Occipital lobe (tissue), 2 donors: Measurements from ENCODE around the gene CCL15. TPM values are rescaled to one million over a fixed set of nuclear protein-coding genes. Genes with fewer than 3 reads are reported as not detected.
A peak's percentile ranks its signal among the peaks of the same experiment; 100 is the strongest.
"Not testable (repeated sequence)": the region's sequence is repeated elsewhere in the genome, so short reads cannot be mapped to it uniquely, and the experiment has no call there.

Experiments used
- DNase-seq: peaks from one replicate; lab custom pipeline; 2025; lab: John Stamatoyannopoulos, UW
- total RNA-seq: library from RNA; depleted of rRNA; stranded (reverse); fragments of >200 nt; gene quantifications from one replicate; pipeline ENCODE4 v1.2.3, GENCODE V29; 2014

Gene CCL15
- total RNA-seq, 1 donor from 2014 or later: not detected

DNA sequence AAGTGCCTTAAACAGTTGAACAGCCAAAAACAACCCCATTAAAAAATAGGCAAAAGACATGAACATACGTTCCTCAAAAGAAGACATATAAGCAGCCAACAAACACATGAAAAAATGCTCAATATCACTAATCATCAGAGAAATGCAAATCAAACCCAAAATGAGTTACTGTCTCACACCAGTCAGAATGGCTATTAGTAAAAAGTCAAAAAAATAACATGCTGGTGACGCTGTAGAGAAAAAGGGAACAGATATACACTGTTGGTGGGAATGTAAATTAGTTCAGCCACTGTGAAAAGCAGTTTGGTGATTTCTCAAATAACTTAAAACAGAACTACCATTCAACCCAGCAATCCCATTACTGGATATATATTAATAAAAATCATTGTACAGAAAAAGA lies 6.0 kb downstream of the CCL15 start:
- DNase-seq: not testable (repeated sequence)

DNA sequence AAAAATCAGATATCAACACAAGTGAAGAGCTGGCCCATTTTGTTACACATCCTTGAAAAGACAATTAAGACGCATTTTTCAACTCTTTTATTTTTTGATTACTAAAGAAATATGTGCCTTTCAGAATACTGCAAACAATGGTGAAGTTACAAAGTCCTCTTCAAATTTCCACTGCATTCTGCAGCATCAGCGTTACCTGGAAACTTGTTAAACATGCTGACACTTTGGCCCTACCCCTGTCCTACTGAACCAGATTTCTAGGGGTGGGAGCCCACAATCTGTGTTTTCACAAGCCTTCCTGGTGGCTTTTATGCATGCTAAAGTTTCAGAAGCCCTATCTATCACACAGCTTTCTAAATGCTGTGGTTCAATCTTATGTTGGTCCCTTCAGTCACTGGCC lies 10.3 kb downstream of the CCL15 start:
- no peak for DNase-seq

DNA sequence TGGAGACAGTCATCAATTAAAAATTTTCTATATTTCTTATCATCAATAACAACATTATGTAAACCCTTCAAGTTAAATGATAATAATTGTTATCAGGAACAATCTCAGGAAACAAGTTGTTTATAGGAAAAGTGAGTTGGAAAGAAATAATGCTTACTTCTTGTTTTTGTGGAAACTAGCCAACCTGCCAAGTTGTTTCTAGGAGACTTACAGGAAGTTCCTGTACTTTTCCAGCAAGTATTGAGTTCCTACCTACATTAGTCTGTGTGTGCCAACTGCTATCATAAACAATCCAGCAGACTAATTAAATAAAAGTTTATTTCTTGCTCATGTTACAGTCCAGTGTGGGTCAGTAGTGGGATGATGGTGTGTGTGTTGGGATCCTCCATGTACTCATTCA lies 13.2 kb downstream of the CCL15 start:
- DNase-seq: no peak

DNA sequence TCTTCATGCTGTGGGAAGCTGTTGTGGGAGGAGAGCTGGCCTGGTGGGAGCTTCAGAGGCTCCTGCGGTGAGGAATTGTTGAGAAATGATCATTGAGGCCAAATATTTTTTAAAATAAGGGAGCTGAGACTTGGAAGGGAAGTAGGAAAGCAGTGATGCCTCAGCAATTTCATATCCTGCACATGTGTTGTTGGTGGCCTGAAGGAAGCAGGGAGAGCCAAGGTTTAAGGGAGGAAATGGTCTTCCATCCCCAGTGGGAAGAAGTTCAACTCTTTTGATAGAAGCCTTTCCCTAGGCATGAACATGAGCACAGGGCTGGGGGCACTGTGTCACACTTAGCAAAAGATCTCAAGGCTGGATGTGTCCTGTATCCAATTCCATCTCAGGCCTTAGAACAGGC lies 14.7 kb downstream of the CCL15 start, which contains the start of gene CCL14:
TSS of gene CCL14 (minus strand) at position 87 of the 400 bp plus-strand sequence. CDS start at position 7, 80 bp downstream.
- no peak for DNase-seq

DNA sequence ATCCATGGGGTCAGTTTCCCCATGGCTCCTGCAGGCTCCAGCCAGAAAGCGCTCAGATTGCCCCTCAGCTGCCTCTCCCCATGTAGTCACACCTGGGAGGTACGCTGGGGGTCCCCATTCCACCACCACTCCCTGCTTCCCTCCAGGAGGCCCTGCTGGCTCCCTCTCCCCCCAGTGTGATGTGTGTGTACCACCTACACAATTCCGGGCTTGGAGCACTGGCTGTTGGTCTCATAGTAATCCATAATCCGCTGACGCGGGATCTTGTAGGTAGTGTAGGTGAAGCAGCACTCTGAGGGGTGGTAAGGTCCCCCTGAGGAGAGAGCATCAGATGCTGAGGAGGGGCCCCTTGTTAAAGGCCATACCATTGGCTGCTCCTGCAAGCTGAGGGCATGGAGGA lies 17.2 kb downstream of the CCL15 start:
- no peak for DNase-seq

DNA sequence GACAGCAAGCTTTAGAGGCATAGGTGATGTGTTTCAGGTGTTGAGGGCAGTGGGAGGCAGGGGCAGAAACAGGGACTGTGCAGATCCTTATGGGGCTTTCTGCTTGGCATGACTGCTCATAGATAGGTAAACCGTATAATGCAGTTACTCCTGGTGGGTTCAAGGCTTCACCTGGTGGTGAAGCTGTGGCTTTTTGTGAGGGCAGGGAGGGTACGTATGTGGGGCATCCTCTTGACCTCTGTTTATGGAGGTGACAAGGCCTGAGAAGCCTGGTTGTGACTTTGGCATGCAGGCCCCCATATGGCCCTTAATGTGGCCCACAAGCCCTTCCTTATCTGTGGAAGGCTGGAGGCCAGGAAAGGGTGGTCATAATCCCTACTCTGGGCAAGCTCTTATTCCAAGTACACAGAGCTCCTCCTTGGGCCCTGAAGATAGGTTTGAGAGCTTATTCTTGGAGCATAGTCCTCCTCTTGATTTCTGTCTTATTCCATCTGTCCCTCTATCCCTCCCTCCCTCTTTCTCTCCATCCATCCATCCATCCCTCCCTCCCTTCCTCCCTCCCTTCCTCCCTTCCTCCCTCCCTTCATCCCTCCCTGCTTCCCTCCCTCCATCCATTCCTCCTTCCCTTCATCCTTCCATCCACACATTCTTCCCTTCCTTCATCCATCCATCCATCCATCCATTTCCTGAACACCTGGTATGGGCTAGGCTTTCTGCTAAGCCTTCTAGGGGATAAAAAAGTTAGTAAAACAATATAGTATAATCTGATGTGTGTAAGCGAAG lies 18.8 kb downstream of the CCL15 start:
- no peak for DNase-seq

DNA sequence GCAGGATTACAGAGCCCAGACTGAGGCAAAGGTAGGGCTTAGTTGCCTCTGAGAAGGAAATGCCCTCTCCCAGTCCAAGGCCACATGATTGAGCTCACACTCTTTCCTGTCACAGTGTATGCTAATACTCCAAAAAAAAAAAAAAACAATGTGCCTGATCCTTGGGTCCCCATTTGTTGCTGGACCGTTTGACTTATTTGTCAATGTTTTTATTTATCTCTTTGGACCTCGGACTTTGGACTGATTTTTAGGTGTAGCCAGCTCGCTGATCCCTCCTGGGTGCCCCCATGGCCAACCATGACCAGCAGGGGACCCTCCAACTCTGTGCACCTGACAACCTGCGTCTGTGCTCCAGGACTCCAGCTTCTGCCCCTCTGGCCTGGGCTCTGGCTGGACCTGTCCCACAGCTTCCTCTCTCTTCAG lies 19.4 kb downstream of the CCL15 start:
- no peak for DNase-seq

DNA sequence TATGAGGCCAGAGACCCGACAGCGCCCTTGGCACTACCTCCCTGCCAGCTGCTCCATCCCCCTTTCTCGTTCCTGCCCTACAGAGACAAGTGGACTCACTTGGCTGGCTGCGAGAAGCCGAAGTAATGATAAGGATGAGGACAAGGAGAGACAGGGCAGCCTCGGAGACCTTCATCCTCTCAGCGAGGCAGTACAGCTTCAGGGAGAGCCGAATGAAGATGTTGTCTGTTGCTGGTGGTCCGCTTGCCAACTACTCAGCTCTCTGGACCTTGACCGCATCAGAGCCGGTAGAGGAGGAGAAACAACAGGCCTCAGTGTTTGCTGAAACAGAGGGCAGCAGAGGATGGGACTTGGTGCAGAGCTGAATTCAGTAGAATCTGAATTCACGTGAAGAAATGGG lies 20.1 kb downstream of the CCL15 start, which contains the start of gene CCL16:
TSS of gene CCL16 (minus strand) at position 252 of the 400 bp plus-strand sequence. CDS start at position 175, 77 bp downstream.
- DNase-seq: no peak

DNA sequence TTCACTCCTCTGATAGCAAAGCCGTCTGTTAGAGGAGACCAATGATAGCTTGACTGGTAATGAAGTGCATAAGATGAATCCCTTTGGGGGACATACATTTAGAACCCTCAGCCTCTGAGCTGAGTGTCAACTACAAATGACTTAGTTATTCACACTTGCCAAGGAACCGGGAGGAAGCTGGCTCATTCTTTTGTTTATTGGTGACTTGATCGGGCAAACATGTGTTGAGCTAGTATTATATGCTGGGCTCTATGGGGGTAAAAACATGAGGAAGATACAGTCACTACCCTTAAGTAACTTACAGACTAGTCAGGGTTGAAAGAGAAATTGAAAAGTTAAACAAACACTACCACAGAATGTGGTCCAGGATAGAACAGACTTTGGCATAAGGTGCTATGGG lies 23.0 kb downstream of the CCL15 start:
- DNase-seq: no peak

DNA sequence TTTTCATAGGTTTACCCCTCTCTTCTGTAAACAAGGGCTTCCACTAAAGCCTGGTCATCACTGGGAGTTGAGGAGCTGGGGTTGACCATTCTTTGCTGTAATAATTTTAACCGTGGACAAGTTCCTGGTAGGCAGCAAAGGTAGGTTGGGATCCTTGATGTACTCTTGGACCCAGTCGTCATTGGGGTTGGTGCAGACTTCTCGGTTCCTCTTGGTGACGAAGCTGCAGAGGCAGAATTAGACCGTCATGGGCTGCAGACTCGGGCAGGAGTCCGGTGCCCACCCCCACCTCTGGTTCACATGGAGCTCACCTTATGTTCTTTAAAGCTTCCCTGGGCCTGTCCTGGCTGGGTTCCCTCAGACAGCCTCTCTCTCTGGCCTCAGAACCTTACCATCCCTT lies 23.8 kb downstream of the CCL15 start:
- no peak for DNase-seq

DNA sequence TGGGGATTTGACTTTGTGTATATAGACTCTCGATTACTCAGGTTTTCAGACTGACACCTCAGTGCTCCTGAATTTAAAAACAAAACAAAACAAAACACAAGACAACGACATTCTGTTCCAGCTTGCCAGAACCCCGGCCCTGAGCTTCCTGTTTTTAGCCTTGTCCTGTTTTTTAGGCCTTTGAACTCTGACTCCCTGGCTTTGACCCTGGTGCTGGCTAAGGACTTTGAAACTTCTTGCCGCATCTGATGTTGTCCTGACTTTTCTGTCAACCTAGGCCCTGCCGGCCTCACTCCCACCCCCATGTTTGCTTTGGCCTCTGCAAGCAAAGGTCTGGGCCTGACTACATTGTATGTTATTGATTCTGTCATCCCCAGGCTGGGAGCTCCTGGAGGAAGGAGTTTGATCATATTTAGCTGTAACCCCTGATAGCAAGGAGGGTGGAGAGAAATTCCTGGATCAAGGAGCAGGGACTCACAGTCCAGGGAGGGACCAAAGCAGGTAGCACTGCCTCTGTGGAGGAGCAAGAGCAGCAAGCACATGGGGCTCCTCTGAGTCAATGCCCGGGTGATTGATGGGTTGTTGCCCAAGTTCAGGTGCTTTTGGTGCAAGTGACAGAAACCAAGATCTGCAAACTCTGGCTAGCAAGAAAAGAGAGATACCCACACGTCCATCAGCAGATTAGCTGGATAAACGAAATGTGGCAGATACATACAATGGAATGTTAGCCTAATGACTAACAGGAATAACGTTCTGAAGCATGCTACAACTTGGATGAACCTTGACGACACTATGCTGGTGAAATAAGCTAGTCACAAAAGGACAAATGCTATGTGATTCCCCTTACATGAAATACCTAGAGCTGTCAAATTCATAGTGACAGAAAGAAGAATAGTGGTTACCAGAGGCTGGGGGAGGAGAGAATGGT lies 27.8 kb downstream of the CCL15 start:
- DNase-seq: no peak

DNA sequence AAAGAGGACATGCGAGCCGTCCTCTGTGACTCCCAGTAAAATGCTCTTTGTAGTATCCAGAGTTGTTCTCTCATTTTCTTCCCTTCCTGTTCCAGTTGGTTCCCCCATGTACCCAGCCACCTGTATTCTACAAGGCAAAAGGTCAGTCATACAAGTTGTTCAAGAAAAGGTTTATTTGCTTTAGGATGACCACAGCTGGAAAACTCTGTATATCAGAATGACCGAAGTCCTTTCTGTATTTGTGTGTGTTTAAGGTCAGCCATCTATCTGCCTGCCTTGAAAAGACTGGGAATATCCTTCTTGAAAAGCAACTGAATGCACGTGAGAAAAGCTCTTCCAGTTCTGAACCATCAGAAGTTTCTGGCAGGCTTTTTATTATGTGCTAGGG lies 28.4 kb downstream of the CCL15 start:
- DNase-seq: no peak

DNA sequence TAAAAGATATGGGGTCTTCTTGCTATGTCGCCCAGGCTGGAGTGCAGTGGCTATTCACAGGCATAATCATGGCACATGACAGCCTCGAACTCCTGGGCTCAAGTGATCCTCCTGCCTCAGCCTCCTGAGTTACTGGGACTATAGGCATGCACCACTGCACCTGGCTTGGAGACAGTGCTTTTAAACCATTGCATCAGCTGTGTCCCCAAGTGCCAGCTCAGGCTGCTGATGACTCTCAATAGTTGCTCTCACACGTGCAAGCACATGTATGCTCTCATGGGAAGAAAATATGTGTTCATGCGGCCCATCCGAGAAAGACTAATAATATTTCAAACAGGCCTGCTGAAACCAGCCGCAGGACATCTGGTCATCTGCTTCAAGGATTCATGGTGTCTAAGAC lies 28.8 kb downstream of the CCL15 start:
- DNase-seq: no peak

DNA sequence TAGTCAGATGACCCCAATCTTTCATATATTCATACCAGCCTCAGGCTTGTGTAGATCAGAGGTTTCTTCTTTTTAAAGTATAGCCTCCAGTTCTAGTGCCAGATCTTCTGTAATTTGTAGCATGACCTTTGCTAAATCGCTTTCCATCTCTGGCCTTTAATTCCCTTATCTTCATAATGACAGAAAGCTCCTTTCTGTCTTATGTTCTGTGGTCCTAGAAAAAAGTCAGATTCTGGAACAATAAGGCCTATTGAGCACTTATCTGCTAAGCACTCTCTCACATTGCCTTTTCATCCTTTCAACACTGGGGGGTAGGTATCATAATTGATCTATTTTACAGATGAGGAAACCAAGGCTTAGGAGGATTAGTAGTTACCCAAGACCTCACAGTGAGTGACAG lies 29.3 kb downstream of the CCL15 start:
- no peak for DNase-seq

DNA sequence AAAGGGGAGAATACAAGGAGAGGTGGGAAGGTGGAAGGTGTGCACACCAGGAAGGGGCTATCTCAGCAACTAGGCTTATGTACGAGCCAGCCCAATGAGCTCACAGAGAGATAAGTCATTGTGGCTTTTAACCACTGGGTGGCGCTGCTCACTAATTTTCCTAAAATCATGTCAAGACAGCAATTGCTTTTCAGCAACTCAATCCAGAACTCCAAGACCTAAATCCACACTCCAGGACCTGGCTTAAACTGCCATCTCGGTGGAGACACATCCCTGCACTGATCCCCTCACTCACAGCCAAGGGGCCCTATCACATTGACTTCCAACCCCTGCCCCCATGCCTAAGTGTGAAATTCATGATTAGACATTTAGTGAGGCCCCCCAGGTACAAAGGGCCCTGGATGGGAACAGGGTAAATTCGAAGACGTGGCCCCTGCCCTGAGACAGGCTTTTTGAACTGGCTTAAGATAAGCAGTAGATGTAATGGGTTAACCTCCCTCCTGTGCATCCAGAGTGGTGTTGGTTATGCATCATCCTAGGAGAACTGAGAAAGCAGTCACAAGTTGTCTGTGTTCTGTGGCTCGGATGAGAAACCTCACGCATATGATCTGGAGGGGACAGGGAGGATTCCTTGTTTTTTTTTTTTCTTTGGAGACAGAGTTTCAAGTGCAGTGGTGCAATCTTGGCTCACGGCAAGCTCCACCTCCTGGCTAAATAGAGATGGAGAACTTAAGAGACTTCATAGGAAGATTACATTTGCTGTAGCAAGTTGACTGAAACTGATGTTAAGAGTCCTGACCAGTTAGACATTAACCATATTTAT lies 31.6 kb downstream of the CCL15 start:
- peak; percentile 63 for DNase-seq

DNA sequence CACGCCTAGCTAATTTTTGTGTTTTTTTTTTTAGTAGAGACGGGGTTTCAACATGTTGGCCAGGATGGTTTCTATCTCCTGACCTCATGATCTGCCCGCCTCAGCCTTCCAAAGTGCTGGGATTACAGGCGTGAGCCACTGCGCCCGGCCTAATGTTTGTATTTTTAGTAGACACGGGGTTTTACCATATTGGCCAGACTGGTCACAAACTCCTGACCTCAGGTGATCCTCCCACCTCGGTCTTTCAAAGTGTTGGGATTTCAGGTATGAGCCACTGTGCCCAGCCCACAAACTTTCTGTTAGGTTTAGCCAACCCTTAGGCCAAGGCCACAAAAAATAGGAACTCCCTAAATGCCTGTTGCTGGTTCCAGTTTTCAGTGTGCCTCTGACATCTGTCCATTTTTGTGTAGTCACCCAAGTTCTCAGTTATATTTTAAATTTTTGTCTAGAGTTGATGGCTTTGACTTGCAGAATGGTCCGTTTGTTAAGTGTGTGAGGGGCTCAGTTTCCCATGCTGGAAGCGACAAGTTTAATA lies 32.8 kb downstream of the CCL15 start:
- no peak for DNase-seq

DNA sequence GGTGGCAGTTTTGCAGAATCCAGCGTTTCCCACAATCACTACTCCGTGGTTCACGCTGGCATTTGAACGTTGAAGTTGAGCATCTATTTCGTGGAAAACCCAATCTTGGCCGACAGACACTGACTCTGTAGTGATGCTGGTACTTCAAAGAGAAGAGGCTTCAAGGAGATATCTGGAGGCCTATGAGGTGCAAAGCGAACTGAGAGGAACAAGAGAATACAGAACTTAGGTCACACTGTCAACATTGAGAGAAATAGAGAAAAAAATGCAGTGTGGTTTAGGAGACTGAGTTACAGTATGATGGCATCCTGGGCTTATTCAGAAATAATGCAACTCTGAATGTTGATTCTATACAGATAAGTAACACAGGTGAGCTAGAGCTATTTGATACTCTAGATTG lies 36.1 kb downstream of the CCL15 start:
- no peak for DNase-seq

DNA sequence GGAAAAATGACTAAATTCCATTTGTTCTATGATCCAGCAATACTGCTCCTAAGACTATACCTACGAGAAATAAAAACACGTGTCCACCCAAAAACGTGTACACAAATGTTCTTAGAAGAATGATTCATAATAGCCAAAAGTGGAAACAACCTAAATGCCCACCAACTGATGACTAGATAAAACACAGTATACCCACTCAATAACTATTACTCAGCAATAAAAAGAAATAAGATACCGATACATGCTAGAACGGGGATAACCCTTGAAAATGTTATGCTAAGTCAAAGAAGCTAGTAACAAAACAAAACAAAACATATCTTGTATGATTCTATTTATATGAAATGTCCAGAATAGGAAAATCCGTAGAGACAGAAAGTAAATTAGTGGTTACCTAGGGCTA lies 37.7 kb downstream of the CCL15 start:
- no peak for DNase-seq

DNA sequence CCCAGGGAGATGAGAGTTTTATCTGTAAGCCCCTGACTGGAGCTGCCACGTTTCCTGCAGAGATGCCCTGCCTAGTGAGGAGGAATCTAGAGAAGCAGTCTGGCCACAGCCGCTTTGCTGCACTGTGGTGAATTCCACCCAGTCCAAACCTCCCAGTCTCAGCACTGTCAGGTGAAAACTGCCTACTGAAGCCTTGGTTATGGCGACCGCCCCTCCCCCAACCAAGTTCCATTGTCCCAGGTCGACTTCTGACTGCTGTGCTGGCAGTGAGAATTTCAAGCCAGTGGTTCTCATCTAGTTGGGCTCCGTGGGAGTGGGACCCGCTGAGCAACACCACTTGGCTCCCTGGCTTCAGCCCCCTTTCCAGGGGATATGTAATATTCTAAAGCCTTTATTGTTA lies 47.6 kb downstream of the CCL15 start:
- DNase-seq: no peak

DNA sequence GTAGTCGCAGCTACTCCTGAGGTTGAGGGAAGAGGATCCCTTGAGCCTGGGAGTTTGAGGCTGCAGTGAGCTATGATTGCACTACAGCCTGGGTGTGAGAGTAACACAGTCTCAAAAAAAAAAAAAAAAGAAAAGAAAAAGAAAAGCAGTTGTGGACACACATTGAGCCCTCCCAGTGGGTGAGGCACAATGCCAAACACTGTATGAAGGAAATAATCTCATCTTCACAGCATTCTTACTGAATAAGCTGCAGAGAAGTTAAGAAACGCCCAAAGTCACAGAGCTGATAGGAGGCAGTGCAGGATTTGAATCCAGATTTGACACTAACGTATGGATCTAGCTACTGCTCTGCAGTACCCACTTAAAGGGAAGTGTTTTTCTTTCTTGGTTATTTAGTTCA lies 52.0 kb downstream of the CCL15 start:
- no peak for DNase-seq

DNA sequence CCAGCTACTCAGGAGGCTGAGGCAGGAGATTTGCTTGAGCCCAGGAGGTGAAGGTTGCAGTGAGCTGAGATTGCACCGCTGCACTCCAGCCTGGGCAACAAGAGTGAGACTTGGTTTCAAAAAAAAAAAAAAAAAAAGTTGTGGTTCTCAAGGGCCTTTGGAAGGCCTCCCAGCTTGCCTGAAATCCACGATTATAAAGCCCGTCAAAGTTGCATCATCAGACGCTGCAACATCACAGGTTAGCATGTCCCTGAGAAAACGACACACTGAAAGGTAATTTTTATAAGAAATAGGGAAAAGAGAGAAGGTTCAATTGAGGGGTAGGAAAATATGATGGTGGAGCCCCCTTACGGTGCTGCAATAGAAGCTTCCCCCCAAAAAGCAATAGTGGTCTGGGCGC lies 53.3 kb downstream of the CCL15 start:
- no peak for DNase-seq
